ENCODE measurements around the gene REG3A. TPM values are rescaled to one million over a fixed set of nuclear protein-coding genes. Genes with fewer than 3 reads are reported as not detected.

REG3A gene
- total RNA-seq, 1 donor from 2014 or later = not detected

DNA sequence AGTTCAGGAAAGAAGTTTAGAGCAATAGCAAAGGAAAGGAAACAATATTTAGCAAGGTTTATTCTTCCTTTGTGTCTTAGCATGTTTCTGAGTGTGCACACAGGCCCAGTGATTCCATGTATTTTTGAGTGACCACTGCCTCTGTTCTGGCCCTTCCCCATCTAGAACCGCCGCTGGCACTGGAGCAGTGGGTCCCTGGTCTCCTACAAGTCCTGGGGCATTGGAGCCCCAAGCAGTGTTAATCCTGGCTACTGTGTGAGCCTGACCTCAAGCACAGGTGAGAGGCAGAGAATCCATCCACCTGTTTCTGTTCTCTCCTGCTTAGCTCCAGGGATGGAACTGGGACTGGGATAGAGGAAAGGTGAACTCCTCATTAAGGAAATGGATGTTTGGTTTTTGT is 36.9 kb downstream of the REG3A start:
- no peak for DNase-seq (ENCODE audit: low read depth)

DNA sequence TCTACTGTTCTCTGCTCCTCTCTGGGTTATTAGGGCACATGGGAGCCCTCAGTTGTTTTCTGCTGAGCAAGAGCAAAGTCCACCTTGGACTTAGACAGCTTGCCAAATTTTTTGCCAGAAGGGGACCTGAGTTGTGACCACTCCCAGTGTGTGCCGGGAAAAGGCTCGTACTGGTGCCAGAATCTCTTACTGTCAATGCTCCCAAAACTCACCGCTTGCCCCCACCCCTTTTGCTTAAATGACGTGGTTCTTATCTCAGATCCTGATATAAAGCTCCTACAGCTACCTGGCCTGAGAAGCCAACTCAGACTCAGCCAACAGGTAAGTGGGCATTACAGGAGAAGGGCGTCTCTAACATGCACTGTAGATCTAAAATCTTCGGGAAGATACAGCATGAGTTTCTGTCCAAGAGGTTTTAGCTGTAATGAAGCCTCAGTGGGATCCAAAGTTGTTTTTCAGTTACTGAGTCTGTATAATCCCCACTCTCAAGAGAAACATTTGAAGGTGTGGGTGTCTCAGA is 39.3 kb downstream of the REG3A start, which contains the start of gene REG1A:
TSS of gene REG1A (plus strand) at position 295 of the 520 bp plus-strand sequence. CDS start 374 bp downstream, outside the sequence.
- DNase-seq (ENCODE audit: low read depth) = no peak

DNA sequence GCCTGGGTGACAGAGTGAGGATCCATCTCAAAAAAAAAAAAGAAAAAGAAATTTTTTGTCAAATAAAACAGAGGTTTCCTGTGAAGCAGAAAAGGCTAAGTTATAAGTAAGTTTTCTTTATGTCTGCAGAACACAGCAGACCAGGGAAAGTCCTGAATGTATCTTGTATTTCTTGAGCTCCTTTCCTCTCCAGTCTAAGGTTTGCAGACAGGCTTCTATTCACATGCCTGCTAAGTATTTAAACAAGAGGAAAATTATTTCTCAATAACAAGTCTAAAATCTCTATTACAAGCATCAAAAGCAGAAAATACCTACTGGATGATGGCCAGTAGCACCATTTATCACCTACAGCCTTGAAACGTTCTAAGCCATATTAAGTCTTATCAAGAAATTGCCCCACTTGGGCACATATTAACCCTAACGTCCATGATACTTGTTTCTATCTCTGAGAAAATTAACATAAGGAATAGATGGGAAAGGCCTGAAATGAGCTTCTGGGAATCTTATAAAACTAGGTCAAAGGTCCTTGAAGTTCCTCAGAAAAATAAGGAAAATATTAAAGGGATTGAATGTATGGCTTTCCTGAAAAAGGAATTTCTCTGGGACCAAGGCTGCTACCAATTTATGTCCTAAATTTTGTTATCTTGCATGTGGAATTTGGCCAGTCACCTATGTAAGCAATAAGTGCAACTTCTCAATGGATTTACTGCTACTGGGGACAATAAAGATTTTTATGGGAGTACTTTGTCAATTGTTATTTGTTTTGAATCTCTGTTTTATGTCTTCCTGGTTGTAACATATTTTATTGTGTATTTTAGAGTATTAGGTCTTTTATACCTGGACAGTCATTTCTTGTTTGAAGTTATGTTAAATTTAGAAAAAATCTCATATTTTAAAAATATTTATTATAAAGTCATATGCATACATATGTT is 42.3 kb downstream of the REG3A start:
- no peak for DNase-seq (ENCODE audit: low read depth)

DNA sequence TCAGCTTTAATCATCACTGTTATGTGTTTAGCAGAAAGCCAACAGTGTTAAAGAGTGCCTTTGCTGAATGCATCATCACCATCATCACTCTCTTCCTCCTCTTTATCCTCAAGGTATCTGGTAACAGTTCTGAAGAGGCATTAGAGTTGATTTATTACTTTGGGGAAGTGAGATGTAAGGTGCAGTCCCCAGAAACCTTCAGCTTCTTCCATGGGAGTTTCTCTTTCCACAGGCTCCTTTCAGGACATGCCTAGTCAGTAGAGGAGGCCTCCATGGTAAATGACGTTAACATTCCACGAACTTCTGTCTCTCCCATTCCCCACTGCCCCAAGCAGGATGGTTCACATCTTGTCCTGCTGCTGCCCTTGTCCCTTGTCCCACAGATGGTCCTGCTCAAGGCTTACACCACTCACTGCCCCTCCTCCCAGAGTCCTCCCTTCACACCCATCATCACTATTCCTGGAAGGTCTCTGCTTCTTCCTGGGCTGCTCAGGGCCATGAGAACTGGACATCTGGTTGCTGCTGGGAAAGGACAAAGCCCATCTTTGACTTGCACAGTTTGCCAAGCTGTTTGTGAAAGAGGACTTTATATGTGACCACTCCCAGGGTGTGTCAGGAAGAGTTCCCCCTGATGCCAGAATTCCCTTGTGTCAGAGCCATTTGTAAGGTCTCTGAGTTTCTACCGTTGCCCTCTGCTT is 44.6 kb downstream of the REG3A start:
- no peak for DNase-seq (ENCODE audit: low read depth)

DNA sequence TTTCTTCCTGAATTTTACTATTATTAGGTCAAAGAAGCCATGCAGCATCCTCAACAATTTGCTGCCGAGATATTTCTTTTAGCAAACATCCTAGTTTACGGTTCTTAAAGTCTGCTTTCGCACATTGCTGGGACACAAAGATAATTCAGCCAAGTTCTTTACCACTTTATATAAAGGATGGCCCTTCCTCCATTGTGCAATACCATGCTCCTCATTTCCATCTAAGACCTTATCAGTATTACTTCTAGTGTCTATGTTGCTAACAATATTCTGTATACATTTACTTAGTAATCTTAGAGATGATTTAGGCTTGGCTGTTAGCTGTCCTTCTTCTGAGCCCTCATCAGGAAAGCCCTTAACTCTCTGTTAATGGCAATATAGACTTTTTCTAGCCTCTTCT is 47.3 kb downstream of the REG3A start:
- no peak for DNase-seq (ENCODE audit: low read depth)

Other genes starting within 250 kb of the REG3A start
- gene REG3G, start 134.1 kb downstream of the REG3A start, total RNA-seq = not detected in 2 replicates
- gene REG1B, start 71.8 kb downstream of the REG3A start, total RNA-seq = not detected in 2 replicates
- gene REG1A, start 39.3 kb downstream of the REG3A start, total RNA-seq = not detected in 2 replicates